ENCODE data around the gene PPP6C.

The PPP6C gene

GRCh38 chr9:125189361-125190289 is at the start of gene PPP6C:
Gene PPP6C, minus strand, starts transcription at chr9:125189803. Its CDS starts 85 bp downstream, at chr9:125189718.
- TF ChIP-seq TCF12 (IDR thresholded peaks at IDR 0.05; ENCODE audit: low read depth) (peak; percentile 50), CEBPB (IDR thresholded peaks at IDR 0.05) (0 out of 2 replicates have a peak, but pooled peaks have one; percentile 1), TEAD4 (IDR thresholded peaks at IDR 0.05) (peak; percentile 24; the same call in 1 of the 2 replicates), CREB1 (IDR thresholded peaks at IDR 0.05; ENCODE audit: low read depth) (peak; percentile 79), ZBTB7A (IDR thresholded peaks at IDR 0.05; ENCODE audit: low read depth) (no peak), REST (IDR thresholded peaks at IDR 0.05; ENCODE audit: low read depth) (peak; percentile 10; the same call in 1 of the 2 replicates), NFIC (IDR thresholded peaks at IDR 0.05) (no peak), EP300 (IDR thresholded peaks at IDR 0.05; ENCODE audit: borderline replicate concordance) (no peak; the same call in 1 of the 2 replicates), TAF1 (IDR thresholded peaks at IDR 0.05; ENCODE audit: low read depth) (peak; percentile 80), RAD21 (IDR thresholded peaks at IDR 0.05; ENCODE audit: low read depth) (peak; percentile 27; the same call in 1 of the 2 replicates), MAX (IDR thresholded peaks at IDR 0.05) (peak; percentile 52), EGR1 (IDR thresholded peaks at IDR 0.05) (no peak), USF1 (IDR thresholded peaks at IDR 0.05) (0 out of 2 replicates have a peak, but pooled peaks have one; percentile 16), YY1 (IDR thresholded peaks at IDR 0.05; ENCODE audit: low read depth) (peak; percentile 86)

- TF ChIP-seq FOXM1 (IDR thresholded peaks at IDR 0.05; ENCODE audit: borderline replicate concordance, low read depth) (no peak), EGR1 (IDR thresholded peaks at IDR 0.05) (no peak), USF1 (IDR thresholded peaks at IDR 0.05) (no peak), MAX (IDR thresholded peaks at IDR 0.05) (no peak), REST (IDR thresholded peaks at IDR 0.05; ENCODE audit: low read depth) (no peak), TCF12 (IDR thresholded peaks at IDR 0.05; ENCODE audit: low read depth) (no peak), CREB1 (IDR thresholded peaks at IDR 0.05; ENCODE audit: low read depth) (no peak), YY1 (IDR thresholded peaks at IDR 0.05; ENCODE audit: low read depth) (no peak), CEBPB (IDR thresholded peaks at IDR 0.05) (no peak), TEAD4 (IDR thresholded peaks at IDR 0.05) (no peak), NFIC (IDR thresholded peaks at IDR 0.05) (no peak), EP300 (IDR thresholded peaks at IDR 0.05; ENCODE audit: borderline replicate concordance) (no peak), TAF1 (IDR thresholded peaks at IDR 0.05; ENCODE audit: low read depth) (no peak), RAD21 (IDR thresholded peaks at IDR 0.05; ENCODE audit: low read depth) (no peak), ZBTB7A (IDR thresholded peaks at IDR 0.05; ENCODE audit: low read depth) (no peak)
Measured at GRCh38 chr9:125238915-125239446, 49.4 kb upstream of the PPP6C start.

- no peak for TF ChIP-seq USF1 (IDR thresholded peaks at IDR 0.05)
- no peak for TF ChIP-seq MAX (IDR thresholded peaks at IDR 0.05)
- TF ChIP-seq EGR1 (IDR thresholded peaks at IDR 0.05): no peak
- no peak for TF ChIP-seq REST (IDR thresholded peaks at IDR 0.05; ENCODE audit: low read depth)
- no peak for TF ChIP-seq RAD21 (IDR thresholded peaks at IDR 0.05; ENCODE audit: low read depth)
- no peak for TF ChIP-seq TCF12 (IDR thresholded peaks at IDR 0.05; ENCODE audit: low read depth)
- TF ChIP-seq NFIC (IDR thresholded peaks at IDR 0.05): no peak
- no peak for TF ChIP-seq TAF1 (IDR thresholded peaks at IDR 0.05; ENCODE audit: low read depth)
- no peak for TF ChIP-seq EP300 (IDR thresholded peaks at IDR 0.05; ENCODE audit: borderline replicate concordance)
- TF ChIP-seq FOXM1 (IDR thresholded peaks at IDR 0.05; ENCODE audit: borderline replicate concordance, low read depth): no peak
- TF ChIP-seq ZBTB7A (IDR thresholded peaks at IDR 0.05; ENCODE audit: low read depth): no peak
- no peak for TF ChIP-seq YY1 (IDR thresholded peaks at IDR 0.05; ENCODE audit: low read depth)
- no peak for TF ChIP-seq TEAD4 (IDR thresholded peaks at IDR 0.05)
- no peak for TF ChIP-seq CEBPB (IDR thresholded peaks at IDR 0.05)
- no peak for TF ChIP-seq CREB1 (IDR thresholded peaks at IDR 0.05; ENCODE audit: low read depth)
Measured at GRCh38 chr9:125238127-125238914, 48.7 kb upstream of the PPP6C start.

All from Ishikawa (cell line).